HG03469 (cell line): ENCODE results near the gene NR4A3.

Experiments used
- ATAC-seq: cut with Tn5 transposase; IDR thresholded peaks from one replicate; pipeline ENCODE4 v1.9.1; 2021; ENCODE audit warnings: mild to moderate bottlenecking, moderate library complexity, moderate number of reproducible peaks; ENCODE audit not compliant: unreplicated experiment

Gene NR4A3

DNA sequence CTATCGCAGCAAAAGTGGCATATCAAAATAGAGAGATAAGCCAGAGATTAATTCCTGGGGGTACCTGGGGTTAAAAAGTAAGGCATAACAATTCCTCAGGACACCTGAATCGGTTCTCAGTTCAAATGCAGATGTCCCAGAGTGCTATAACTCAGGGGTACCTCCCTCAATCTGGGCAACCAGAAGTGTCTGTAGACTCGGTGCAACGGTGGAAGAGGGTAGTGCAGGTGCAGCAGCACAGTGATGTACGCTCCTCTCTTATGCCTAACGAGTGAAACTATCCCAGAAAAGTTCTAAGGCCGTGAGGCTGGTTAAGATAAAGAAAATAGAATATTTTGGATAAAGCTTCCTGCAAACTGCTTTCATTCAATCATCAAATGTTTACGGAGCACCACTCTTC is 7.9 kb upstream of the NR4A3 start:
- no peak for ATAC-seq

DNA sequence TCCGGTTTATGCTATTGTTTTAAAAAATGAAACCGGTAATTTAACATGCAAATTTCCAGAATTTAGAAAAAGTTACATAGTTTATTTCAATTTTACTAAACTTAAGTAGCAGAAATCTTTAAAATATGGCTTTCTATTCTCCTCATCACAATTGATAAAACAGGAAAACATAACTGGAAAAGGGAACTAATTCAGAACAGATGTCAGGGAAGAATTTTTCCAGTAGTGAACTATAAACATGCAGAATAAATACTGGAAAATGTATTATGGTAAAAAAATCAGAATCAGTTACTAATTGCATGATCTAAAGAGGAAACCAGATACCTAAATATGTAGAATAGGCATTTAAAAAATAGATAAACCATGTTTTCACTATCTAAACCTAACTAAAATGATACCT is 7.3 kb upstream of the NR4A3 start:
- ATAC-seq: no peak

DNA sequence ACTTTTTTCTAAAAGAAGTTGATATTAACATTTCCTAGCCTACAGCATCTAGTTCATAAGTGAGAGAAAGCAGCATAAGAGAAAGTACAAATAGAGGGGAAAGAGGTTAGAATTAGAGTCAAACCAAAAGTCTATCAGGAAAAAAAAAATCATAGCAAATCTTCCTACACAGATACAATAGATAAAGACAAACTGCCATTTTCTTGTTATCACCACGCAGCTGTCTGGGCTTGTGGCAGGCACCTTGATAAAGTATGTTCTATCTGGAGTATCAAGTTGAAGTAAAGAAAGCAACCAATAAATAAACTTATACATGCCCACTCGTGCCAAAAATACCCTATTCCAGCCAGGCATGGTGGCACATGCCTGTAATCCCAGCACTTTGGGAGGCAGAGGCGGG is 5.3 kb upstream of the NR4A3 start:
- ATAC-seq: no peak

DNA sequence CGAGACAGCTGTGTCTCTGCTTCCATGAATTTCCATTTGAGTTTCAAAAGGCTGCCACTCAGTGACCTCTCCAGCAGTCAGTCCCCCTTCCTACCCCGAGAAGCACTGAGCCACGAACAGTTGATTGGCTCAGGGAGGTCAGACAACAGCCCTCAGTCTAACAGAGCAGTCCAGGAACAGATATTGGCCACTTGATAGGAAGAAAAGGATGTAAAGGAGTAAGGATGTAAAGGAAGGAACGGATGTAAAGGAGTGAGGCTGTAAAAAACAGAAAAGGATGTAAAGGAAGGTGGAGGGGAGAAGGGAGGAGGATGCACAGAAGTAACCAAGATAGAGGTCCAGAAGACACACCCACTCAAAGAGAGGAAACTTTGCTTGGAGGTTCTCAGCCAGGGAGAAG is 3.2 kb upstream of the NR4A3 start:
- ATAC-seq: no peak

DNA sequence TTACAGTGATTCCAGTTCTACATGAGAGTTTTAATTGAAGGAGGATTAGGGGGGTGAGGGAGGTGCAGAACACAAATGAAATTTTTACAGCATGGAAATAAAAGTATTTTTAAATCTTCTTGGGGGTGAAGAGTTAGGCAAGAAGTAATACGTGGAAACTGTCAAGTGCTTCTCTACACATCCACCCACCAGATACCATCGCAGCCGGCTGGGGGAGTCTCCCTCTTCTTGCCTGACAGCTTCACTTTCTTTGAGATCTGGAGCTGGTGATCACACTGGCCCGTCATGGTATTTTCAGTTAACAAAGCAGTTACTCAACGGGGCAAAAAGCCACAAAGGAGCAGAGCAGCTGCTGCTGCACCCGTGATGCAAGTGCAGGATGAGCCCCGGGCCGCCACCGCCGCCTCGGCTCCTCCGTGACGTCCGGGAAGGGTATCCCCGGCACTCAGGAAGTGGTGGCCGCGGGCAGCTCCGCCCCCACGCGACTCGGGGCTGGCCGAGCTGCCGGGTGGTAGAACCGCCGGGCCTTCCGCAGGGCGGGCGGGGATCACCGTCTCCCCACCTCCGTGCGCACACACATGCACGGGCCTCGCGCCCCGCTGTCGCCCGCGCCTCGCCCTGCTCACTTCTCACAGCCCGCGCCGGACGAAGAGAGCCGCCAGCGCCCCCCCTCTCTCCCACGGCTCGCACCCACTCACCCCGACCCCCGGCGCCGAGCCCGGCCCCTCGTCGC is 2.4 kb upstream of the NR4A3 start:
- peak; percentile 29 for ATAC-seq

DNA sequence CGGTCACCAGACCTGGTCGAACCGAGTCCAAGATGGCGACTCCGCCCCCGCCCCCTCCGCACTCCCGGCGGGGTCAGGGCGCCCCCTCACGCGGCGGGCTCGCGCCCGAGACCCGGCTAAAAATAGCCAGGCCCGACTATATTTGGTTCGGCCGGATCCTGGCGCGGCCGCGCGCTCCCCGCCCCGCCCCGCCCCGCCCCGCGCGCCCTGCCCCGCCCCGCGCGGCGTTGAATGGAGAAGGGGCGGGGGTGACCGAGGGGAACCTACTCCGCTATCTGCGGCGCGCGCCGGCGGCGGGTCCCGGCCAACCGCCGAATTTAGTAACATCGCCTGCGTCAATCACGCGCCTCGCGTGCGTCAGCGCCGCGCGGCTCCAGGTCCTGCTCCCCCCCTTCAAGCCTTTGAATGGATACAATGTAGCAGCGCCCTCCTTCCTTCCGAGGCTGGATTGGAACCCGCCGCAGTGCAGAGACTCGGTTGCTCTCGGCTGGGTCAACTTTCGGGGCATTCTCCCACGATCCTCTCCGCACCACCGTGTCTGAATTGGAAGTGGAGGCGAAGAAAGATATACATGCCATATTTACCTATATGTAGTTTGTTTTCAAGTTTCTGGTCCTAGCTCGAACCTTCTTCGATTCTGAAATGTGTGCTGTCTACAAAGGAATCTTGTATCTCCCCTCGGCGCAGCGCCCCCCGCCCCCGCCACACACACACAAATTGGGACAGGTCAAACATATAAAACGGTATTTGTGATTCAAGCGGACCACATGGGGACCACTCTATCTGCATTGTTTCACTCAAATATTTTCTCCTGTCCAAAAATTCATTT is 1.6 kb upstream of the NR4A3 start:
- peak; percentile 29 for ATAC-seq

DNA sequence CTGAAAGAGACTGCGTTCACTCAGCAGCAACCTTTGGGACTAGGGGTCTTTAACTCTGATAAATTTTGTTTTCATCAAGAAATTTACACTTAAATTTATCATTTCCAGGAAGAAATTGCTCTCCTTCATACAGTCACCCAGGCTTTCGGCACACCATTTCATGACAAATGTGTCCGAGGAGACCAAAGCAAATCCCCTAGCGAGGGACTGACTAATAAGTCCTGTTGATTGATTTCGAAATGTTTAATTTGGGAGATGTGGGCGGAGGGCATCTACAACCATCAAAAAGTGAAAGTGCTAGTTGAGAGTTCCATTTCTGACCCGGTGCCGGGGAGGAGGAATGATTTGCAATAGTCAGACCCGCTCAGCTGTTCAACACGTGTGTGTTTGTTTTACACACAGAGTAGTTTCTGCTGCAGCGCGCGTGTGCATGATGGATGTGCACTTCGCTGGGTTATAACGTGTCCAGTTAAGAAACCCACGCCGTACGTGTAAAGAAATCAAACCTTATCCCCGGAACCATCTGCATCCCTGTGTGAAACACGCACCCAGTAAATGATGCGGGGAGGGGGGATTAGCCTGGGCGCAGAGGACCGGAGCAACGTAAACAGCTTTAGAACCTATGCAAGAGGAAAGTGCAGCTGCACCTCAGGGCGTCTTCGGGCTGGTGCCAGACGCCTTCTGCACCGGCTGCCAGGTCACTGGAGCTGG is 845 bp upstream of the NR4A3 start:
- ATAC-seq: no peak

DNA sequence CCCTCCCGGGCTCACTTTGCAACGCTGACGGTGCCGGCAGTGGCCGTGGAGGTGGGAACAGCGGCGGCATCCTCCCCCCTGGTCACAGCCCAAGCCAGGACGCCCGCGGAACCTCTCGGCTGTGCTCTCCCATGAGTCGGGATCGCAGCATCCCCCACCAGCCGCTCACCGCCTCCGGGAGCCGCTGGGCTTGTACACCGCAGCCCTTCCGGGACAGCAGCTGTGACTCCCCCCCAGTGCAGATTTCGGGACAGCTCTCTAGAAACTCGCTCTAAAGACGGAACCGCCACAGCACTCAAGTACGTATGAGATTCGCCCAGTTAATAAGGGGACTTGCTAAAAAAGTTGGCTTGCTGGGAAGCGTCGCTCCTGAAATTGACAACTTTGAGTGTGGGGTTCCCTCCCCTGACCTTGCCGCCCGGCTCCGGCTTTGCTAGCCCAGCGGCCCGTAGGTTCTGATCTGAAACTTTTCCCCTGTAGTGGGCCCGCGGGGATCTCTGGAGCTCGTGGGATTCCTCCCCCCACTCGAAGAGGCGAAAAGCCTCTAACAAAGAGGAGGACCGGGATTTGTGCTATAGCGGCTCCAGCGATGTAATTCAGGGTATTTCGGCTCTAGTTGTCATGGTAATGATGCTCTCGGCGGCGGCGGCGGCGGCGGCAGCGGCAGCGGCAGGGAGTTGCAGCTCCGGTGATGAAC is 572 bp downstream of the NR4A3 start:
- ATAC-seq: no peak

DNA sequence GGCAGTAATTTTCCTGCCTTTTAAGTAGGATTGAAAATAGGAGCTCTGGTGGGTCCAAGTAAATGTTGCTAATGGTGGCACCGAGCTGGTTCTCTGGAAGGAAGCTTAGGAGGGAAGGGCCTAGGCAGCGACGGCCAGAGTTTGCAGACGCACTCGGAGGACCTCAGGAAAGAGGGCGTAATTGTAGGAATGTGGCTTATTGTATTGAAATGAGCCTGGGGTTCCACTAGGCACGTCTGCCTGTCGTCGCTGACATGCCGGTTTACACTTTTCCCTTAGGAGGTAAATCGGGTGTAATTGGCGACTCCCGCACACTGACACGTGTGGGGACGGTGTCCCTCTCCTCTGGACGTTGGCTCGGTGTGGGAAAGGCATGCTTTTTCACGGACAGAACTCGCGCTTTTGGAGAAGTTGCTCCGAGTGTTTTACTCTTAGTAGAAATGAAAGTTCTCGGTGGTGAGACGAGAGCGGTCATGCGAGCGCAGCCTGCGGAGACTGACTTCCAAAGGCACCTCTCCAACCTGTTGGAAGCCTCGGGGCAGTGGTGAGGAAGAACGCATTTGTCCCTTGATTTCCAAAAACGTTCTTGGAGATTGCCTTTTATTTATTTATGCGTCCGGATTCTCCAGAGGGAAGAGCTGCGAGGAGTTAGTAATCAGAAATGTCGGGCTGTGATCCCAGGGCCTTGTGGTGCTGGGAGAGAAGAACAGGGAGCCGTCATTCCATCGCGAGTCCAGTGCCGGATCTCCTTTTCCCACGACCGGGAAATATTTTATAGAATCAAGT is 1.3 kb downstream of the NR4A3 start:
- ATAC-seq: no peak

DNA sequence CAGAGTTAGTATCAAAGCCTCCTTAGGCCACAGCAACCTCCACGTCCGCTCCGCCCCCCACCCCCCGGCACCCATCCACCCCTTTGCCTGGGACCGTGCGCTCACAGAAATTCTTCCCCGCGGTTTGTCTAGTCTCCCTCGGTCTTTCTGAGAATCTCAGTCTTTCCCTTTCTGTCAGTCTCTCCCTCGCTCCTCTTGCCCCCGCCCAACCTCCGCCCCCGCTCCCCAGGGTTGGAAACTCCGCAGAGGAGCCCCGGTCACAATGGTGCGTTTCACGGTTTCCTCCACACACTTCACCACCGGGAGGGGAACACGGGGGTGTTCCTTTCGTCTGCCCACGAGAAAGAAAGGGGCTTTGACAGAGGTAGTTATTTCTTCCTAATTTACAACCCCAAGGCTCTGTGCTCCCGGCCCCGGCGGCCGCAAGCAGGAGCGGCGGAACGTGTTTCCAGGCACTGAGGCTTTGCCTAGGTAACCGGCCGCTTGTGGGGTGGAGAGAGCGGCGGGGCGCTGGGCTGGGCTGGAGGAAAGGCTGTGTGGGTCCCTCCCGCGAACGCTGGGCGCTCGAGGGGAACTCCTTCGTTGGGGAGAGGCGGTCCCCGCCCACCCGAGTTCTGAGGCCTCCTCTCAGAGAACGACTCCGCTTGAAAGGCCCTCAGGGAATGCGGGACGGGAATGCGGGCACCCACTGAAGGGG is 2.1 kb downstream of the NR4A3 start:
- ATAC-seq: no peak

DNA sequence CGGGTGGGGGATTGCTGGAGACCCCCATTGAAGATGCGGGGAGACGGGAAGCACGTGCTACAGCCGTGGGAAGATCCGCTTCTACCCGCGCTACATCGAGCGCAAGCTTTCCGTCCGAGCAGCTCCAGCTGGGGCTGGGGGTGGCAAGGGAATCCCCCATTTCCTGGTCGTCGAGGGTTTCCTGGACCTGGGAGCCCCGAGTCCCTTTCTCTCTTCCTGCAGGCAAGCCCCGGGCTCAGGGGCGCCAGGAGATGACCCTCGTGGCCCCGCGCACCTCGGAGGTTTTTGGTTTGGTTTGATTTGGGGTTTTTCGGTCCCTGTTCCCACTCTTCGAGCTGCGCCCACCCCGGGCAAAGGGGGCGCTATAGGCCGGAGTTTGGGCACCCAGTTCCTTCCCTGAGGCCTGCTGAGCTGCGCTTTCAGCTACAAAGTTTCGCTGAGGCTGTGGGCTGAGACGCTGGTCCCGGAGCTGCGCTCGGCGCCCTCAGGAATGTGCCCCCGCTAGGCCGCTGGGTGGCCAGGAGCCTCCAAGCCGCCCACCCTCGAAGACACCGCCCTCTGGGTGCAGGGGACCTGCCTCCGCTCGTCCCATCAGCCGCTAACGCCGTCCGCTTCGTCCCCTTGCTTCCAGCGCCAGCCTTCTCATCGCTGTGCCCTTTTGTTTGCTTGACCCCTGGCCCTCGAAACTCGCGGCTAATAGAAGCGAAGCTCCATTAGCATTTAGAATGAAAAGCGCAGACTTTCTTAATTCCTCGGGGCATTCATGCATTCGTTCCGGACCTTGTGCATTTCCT is 2.9 kb downstream of the NR4A3 start:
- ATAC-seq: no peak

DNA sequence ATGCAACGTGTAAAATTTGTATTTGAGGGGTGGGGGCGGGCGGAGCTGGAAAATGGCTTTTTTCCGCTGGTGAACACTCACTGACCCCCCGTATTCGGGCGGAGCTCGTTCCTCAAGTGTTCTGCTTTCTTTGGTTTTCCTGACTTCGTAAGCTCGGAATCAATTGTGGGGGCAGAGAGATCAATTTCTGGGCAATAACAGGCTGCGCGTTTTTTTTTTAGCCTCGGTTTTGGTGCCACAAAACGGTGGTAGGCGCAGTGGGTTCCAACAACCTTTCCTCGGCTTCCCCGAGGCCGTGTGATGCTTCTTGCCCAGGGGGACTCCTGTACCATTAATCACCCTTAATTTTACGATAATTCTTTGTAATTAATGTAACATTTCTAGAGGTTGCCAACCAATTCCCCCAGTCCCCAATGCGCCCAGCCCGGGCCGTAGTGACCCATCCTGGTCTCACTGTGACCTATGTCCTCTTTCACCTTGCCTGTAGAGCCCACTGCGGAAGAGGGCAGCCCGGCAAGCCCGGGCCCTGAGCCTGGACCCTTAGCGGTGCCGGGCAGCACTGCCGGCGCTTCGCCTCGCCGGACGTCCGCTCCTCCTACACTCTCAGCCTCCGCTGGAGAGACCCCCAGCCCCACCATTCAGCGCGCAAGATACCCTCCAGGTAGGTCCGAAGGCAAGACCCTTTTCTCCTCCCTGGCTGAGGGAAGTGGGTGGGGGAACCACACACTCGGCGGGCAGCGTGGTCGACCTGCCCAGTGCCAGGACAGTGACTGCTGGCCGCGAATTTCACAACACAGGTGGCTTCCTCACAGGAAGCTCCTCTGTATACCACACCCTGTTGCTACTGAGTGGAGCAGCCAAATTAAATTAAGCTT is 3.7 kb downstream of the NR4A3 start:
- no peak for ATAC-seq

DNA sequence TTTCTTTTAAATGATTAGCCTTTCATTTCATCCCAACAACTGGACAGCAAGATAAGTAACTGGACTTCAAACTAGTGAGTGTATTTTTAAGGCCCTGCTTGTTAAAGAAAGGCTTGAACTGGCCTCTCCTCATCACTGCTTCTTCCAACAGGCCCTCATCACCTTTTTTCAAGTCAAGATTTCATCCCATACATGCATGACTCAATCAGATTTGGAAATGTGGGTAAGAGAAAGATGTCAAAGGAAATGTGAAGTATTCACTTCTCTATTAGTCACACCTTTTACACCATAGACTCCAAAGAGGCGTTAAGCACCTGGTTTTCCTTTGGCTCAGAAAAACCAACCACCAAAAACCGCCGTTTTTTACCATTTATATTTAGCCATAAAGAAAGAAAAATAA is 4.9 kb downstream of the NR4A3 start:
- no peak for ATAC-seq

DNA sequence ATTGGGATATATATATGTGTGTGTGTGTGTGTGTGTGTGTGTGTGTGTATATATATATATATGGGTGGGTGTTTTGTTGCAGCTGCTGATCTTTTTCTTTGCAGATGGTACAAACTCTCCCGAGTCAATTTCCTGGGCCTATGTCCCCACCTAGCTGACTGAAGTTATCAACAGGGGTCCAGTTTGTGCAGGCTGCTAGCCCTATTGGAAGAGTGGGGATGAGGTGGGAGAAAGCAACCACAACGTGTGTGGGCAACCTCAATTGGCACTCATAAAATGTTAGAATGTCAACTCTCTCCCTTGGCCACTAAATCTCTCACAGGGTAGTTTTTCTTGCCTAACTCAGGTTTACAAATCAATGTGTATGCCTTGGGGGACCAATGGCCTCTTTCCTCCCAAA is 5.6 kb downstream of the NR4A3 start:
- no peak for ATAC-seq

DNA sequence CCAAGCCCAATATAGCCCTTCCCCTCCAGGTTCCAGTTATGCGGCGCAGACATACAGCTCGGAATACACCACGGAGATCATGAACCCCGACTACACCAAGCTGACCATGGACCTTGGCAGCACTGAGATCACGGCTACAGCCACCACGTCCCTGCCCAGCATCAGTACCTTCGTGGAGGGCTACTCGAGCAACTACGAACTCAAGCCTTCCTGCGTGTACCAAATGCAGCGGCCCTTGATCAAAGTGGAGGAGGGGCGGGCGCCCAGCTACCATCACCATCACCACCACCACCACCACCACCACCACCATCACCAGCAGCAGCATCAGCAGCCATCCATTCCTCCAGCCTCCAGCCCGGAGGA is 6.3 kb downstream of the NR4A3 start:
- ATAC-seq: no peak

DNA sequence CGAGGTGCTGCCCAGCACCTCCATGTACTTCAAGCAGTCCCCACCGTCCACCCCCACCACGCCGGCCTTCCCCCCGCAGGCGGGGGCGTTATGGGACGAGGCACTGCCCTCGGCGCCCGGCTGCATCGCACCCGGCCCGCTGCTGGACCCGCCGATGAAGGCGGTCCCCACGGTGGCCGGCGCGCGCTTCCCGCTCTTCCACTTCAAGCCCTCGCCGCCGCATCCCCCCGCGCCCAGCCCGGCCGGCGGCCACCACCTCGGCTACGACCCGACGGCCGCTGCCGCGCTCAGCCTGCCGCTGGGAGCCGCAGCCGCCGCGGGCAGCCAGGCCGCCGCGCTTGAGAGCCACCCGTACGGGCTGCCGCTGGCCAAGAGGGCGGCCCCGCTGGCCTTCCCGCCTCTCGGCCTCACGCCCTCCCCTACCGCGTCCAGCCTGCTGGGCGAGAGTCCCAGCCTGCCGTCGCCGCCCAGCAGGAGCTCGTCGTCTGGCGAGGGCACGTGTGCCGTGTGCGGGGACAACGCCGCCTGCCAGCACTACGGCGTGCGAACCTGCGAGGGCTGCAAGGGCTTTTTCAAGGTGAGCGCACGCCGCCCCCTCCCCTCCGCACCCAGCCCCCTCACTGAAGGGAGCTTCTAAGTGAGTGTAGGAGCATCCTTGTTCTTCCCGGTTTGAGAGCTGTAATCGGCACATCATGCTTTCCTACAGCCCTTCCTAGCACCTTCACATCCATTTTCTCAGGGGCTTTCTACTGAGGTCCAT is 6.9 kb downstream of the NR4A3 start:
- ATAC-seq: no peak

DNA sequence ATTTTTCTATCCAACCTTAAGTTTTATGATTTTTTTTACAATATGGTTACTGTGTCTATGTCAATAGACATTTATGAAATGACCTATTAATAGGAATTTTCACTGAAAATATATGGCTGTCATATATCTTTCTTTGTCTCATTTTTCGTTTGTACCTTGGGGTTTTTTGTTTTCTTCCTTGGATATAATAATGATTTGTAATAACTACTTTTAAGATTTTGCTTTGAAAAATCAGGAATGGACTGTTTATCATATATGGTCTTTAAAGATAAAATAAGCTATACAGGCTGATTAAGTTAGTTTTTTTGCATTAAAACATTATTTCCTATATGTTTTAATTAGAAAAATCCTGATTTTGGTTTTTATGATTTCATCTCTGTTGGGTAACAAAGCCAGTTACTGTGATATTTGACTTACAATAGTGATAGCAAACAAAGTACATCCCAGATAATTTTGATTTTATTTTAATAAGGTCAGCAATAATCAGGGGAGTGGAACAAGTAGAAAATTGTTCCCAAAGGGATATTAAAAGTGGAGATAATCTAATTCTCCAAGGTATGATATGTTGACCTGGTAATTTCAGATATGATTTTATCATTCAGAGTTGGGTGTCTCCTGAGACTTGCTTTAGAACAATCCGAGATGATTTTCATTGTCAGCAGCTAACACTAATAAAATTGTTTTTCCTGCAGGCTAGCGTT is 10.3 kb downstream of the NR4A3 start:
- ATAC-seq: no peak
